NCI-H2171 treated with DMSO at 0.1 percent for 48 hours (cell line): Measurements from ENCODE around the gene KCNE2.
"Not testable (repeated sequence)": the region's sequence is repeated elsewhere in the genome, so short reads cannot be mapped to it uniquely, and the experiment has no call there.

Source experiments
- DNase-seq: peaks from one replicate; lab custom pipeline; 2025; lab: John Stamatoyannopoulos, UW

KCNE2 gene

GRCh38 chr21:34353182-34353581, 10.6 kb upstream of the KCNE2 start:
- no peak for DNase-seq

GRCh38 chr21:34354836-34355235, 9.0 kb upstream of the KCNE2 start:
- no peak for DNase-seq

GRCh38 chr21:34355570-34355969, 8.2 kb upstream of the KCNE2 start:
- DNase-seq: no peak

GRCh38 chr21:34357889-34358288, 5.9 kb upstream of the KCNE2 start:
- DNase-seq: no peak

- DNase-seq: no peak
Observed at GRCh38 chr21:34358866-34359265, 4.9 kb upstream of the KCNE2 start.

- no peak for DNase-seq
Observed at GRCh38 chr21:34360488-34361241, 3.1 kb upstream of the KCNE2 start.

GRCh38 chr21:34362136-34362444, 1.7 kb upstream of the KCNE2 start:
- DNase-seq: no peak

- DNase-seq: no peak
Observed at GRCh38 chr21:34362670-34363069, 1.1 kb upstream of the KCNE2 start.

- no peak for DNase-seq
Observed at GRCh38 chr21:34364921-34365320, 1.1 kb downstream of the KCNE2 start.

- DNase-seq: no peak
Observed at GRCh38 chr21:34365809-34366208, 2.0 kb downstream of the KCNE2 start.

GRCh38 chr21:34367320-34367935, 3.6 kb downstream of the KCNE2 start:
- DNase-seq: peak; percentile 32

GRCh38 chr21:34369741-34370140, 5.9 kb downstream of the KCNE2 start:
- DNase-seq: no peak

GRCh38 chr21:34372321-34372720, 8.5 kb downstream of the KCNE2 start:
- no peak for DNase-seq

- not testable (repeated sequence) for DNase-seq
Observed at GRCh38 chr21:34374462-34374861, 10.7 kb downstream of the KCNE2 start.

GRCh38 chr21:34374940-34375618, 11.3 kb downstream of the KCNE2 start, which contains the start of gene SMIM11:
SMIM11 (plus strand) TSS chr21:34375507; CDS start chr21:34379505, 3,998 bp downstream.
- not testable (repeated sequence) for DNase-seq

GRCh38 chr21:34375619-34375972, 11.8 kb downstream of the KCNE2 start:
- not testable (repeated sequence) for DNase-seq

- DNase-seq: not testable (repeated sequence)
Observed at GRCh38 chr21:34383138-34383537, 19.3 kb downstream of the KCNE2 start.

- not testable (repeated sequence) for DNase-seq
Observed at GRCh38 chr21:34383724-34384415, 20.1 kb downstream of the KCNE2 start.

- DNase-seq: not testable (repeated sequence)
Observed at GRCh38 chr21:34400522-34400921, 36.7 kb downstream of the KCNE2 start.

- not testable (repeated sequence) for DNase-seq
Observed at GRCh38 chr21:34404742-34405141, 40.9 kb downstream of the KCNE2 start.

GRCh38 chr21:34405686-34406085, 41.9 kb downstream of the KCNE2 start:
- not testable (repeated sequence) for DNase-seq

- DNase-seq: not testable (repeated sequence)
Observed at GRCh38 chr21:34406102-34406501, 42.3 kb downstream of the KCNE2 start.

GRCh38 chr21:34406676-34407075, 42.9 kb downstream of the KCNE2 start:
- not testable (repeated sequence) for DNase-seq
